A204.1 (cell line): ENCODE results near the gene GNAO1.

ENCODE experiments used
- FAIRE-seq: peaks from 2 replicates; lab custom pipeline; 2012; peaks lifted over from hg19 to GRCh38; lab: Jason Lieb, UNC

Gene GNAO1

DNA sequence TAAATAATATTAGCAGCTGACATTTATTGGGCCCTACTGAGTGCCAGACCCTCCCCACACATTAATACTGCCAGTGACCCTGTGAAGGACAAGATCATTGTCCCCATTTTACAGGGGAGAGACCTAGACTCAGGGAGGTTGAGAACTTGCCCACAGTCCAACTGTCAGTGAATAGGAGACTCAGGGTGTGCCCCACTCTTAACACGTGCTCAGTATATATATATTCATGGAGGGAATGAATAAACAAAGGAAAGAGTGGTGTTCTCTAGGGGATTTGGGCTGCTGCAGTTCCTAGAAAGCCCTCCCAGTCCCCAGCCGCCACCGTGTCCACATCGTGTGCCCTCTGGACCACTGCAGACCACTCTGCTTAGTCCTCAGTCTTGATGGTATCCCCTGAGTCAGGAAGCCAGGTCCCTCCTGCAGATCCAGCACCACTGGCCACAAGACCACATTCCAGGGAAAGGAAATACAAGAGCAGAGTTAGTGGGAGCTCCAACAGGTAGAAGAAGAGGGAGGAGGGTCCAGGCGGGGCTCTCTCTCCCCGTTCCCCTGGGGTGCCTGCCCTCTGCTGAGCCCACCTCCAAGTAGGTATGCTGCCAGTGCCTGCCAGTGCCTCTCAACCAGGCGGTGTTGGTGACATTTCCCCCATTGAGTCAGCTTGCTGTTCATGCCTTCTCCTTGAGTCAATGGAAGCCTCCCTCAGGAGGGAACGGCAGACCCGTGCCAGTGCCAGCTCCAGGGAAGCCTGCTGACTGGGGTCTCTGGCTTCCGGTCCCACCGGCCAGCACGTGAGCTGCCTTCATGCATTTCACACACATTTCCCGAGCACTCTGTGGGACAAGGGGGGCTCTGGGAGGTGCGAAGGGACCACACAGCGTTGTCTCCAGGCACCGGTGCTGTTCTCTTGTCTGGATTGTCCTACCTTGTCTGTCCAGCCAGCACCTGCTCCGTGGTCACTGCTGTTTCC, 75.6 kb downstream of the GNAO1 start:
- no peak for FAIRE-seq

DNA sequence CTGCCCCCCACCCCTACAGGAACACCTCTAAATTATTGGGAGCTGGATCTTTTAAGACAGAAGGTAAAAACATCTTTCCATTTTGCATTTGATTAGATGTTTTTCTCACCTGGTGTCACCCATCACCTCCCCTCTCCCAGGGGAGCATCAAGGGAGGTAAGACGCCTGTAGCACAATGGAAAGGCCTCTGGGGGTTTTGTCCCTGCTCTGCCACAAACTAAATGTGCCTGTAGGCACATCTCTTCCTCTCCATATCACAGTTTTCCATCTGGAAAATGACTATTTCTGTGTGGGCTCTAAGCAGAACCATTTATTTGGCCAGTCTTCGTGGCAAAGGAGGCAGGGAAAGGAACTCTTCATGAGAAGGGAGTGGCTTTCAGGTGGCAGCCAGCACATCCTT, 76.6 kb downstream of the GNAO1 start:
- FAIRE-seq: no peak

DNA sequence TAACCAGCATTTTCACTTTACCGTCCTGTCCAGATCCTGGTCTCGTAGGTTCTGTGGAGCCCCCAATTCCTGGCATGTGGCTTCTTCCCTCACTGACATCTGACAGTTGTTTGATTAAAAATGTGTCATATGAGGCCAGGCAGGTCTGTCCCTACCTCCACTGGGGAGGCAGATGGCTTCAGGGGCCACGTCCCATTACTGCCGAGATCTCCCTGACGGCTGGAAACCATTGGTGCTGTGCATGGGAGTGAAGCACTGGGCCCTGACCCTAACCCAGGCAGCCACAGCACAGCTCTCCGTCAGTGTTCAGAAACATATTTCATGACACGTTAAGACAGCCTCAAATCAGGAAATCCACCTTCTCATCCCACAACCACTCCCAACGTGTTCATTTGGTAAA, 77.5 kb downstream of the GNAO1 start:
- FAIRE-seq: no peak

DNA sequence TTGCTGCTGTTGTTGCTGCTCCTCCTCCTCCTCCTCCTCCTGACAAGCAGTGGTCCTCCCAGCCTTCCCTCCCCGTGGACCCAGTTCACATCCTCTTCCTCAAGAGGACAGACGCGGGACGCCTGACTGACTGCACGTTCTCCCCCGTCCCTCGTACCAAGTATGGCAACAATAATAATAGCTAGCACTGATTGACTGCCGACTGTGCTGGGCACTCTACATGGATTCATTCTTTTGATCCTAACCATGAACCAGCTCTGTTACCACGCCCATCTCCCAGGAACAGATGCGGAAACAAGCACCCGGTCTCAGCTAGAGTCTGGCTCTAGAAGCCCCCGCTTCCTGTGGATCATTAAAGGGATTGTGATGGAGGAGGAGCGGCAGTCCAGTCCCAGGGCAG, 78.0 kb downstream of the GNAO1 start:
- no peak for FAIRE-seq

DNA sequence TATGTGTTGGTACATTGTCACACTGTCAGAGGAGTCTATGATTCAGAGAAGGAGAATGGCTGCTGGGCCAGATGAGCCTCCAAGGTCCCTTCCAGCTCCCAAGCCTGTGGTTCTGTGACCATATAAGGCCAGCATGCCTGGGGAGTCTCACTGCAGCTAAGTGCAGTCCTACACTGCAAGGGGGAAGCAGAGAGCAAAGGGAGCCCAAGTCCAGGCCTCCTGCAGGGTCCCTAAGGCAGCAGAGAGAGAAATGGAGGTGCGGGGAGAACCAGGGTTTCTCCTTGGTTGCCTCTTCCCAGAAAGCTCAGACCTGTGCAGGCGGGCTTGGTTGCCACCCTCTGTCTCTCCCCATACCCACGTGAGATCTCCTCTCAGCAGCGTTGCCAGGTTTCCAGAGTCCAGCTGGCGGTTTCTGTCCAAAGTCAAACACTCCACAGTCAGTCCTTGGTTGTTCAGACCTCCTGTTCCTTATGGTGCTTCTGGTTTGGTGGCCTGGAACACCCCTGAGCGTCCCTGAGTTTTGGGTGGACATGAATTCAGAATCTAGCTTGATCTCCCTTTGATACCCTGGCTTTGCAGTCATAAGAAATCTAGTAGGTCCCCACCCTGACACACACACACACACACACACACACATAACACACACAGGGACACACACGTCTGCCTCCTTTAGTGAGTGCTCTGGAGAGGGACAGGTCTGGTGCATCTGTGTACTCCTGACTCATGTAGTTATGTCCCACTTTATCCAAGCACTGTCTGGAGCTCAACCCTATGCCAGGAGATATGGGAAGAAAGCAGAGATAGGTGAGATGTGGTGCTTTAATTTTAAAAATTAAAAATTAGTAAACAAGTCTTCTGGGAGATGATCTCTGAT, 78.8 kb downstream of the GNAO1 start:
- FAIRE-seq: no peak

DNA sequence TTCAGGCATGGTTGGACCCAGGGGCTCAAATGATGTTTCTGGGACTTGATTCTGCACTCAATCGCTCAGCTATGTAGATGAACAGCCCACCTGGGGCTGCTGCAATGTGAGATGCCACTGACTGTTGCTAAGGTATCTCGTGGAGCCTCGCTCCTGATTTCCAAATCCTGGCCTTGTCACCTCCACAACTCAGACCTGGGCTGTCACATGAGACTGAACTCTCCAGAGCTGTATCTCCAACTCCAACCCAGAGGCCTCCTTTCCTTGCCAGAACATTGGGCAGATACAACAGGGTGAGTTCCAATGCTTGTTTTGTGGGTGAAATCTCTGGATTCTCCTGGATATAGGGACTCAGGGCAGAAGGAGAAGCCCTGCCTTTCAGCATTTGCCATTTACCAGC, 79.5 kb downstream of the GNAO1 start:
- no peak for FAIRE-seq

DNA sequence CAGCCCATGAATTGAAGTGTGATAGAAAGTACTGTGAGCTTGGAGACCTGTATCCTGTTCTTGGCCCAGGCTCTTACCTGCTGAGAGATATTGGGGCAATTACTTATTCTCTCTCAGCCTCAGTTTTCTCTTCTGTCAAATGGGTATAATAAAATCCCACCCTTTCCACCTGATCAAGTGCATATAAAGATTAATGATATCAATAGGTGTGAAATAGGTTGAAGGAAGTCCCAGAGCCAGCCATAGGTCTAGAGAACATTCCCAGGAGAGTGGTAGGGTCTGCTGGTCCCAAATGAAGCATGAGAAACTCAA, 81.2 kb downstream of the GNAO1 start:
- FAIRE-seq: no peak

DNA sequence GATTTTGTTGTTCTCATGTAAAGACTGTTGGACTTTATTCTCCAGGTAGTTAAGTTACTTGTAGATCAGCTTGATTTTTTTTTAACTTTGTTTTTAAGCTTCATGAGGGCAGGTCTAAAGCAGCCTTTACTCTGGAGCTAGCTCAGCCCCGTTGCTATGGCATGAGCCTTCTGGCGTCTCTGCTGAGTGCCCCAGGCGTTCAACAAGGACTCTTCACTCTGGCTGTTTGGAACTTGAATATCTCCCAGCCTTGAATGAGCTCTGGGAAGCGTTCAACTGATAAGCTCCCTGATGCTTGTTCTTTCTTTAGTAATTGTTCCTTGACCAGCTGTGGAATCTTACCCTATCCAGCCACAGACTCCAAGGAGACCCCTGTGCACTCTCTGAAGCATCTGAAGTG, 82.3 kb downstream of the GNAO1 start:
- FAIRE-seq: no peak

DNA sequence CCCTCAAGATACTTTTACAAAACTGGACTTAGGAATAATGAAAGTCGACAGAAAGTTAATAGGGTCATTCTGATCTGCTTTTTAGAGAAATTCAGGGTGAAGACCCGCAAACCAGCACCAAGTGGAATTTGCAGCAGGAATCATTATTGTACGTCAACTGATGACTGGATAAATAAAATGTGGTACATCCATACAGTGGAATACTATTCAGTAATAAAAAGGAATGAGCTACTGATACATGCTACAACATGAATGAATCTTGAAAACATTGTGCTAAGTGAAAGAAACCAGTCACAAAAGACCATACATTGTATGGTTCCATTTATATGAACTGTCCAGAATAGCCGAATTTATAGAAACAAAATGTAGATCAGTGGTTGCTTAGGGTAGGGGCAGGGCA, 83.1 kb downstream of the GNAO1 start:
- no peak for FAIRE-seq

DNA sequence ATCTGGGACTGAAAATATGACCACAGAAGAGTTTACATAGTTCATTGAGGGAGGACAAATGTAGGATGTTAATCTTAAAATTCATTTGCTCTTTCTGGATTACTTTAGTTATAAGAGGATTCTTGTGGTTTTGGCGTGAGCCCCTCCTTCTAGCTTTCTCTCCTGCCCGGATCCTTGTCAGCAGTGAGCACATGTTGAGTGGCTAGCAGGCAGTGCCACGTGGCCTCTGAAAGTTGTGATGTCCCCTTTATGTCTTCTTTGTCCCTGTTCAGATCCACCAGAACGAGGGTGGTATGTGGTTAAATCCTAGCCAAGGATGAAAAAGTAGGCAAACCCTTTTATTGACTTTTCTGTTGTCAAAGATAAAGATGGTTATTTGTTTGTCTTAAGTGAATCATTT, 83.8 kb downstream of the GNAO1 start:
- FAIRE-seq: no peak

DNA sequence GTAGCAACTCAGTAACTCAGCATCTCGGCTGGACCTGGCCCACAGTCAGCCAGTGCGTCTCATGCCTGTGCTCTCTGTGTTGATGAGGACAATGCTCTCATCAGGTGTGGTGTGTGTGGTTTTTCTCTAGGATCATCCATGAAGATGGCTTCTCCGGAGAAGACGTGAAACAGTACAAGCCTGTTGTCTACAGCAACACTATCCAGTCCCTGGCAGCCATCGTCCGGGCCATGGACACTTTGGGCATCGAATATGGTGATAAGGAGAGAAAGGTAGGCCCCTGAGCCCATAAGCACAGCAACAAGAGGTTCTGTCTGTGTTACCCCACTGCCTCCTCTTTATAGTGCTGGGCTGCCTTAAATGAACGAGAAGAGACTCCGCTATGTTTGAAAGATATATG, 84.5 kb downstream of the GNAO1 start:
- no peak for FAIRE-seq

DNA sequence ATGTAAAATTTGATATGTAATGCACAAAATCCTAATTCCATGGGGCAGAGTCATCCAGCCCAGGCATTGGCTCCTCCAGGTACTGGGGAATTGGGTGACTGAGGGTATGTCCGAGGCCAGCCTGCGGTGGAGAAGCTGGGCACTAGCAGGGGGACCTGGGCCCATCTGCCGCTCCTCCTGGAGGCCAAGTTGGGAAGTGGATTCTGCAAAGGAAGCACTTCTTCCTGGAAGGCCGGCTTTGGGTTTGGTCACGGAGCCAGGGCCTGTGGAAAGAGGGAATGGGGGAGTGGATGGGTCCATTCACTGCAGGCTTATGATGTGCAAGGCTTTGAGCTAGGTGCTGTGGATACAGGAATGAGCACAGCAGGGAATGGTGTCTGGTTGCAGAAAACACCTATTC, 85.8 kb downstream of the GNAO1 start:
- FAIRE-seq: no peak

DNA sequence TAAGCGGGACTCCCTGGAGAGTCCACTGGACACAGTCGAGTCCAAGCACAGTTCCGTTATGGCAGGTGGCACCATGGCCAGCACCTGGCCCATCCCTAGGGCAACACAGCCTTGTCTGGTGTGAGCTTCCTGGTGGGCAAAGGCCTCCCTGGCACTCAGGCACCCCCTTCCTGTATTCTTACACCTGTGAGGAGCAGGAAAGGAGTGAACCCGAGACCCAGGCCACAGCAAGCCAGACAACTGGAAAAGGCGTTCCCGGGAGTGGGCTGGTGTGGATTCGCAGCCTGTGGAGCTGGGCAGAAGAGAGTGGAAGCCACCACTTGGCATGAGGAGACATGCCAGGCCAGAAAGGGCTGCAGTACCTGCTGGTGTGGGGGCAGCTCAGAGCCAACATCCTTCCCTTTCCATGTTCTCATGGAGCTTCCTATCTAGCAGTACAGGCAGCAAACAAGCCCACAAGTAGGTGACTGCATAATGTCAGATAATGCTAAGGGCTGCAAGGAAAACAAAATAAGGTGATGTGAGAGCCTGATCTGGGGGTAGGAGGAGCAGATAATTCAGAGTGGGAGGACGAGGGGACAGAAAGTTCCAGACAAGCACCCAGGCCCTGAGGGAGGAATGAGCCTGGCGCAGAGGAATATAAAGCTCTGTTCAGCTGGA, 87.0 kb downstream of the GNAO1 start:
- no peak for FAIRE-seq

DNA sequence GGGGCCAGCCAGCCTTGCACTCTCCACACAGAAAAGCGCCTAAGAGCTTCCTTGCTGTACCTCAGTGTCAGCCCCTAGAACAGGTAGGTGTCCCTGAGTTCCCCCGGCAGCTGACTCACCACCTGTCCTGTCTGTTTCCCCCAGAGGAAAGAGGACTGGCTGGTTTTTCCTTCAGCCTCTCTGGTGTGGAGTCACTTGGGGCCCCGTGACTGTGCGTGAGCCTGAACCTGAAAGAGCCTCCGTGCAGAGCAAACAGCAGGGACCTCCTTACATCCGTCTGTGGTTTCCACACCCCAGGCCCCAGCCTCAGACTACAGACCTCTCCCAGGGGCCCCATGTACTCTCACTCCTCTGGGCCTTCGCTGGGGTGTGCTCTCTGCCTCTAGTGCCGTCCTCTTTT, 87.8 kb downstream of the GNAO1 start:
- no peak for FAIRE-seq

DNA sequence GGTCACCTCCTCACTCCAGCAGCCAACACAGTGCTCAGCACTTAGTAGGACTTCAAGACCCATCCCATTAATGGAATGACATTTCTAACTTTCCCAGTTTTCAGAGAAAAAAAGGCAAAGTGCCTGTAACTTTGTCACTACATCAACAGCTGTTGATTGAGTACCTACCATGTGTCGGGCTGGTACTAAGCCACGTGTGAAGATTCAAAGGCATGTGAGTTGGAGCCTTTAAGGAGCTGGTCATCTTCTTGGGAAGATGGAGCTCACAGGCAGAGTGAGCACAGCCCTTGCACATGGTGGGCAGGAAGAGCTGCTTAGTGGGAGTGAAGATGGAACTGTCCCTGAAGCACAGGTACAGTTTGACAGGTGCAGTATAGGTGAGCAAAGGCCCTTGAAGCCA, 88.6 kb downstream of the GNAO1 start:
- FAIRE-seq: no peak

DNA sequence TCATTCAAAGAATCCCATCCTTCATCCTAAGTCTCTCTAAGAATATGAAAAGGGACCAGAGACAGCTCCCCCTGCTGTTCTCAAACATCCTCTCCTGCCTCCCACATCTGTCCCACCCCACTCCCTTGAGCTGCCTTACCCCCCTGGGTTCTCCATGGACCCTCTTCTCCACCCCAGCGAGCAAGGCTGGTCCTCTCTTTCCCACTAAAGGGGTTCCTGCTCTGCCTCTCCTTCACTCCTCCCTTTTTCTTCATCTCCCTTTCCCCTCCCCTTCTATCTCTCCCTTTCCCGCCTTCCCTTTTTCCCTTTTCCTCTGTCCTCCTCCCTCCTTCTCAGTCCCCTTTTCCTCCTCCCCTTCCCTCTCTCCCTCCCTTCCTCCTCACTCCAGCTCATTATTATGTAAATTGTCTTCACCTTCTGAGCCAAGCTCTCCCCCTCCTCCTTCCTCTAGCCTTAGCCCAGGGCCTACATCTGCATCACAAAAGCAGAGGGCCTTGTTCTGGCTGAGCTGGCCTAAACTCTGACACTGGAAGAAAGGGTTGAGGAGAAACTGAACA, 90.0 kb downstream of the GNAO1 start:
- no peak for FAIRE-seq

DNA sequence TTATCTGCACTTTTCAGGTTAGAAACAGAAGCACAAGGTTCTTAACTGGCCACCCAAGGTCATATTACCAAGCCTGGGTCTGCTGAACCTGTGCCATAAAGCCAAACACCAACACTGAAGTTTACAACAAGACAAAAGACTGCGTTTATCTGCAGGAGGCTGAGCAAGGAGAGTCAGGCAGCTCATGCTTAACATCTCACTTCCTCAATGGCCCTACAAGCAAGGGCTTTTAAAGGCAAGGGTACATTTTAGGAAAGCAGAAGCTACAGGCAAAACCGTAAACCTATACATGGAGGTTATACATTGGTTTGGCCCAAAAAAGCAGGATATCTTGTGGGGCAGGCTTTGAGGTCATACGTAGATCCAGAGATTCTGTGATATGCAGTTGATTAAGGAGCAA, 91.2 kb downstream of the GNAO1 start:
- no peak for FAIRE-seq

DNA sequence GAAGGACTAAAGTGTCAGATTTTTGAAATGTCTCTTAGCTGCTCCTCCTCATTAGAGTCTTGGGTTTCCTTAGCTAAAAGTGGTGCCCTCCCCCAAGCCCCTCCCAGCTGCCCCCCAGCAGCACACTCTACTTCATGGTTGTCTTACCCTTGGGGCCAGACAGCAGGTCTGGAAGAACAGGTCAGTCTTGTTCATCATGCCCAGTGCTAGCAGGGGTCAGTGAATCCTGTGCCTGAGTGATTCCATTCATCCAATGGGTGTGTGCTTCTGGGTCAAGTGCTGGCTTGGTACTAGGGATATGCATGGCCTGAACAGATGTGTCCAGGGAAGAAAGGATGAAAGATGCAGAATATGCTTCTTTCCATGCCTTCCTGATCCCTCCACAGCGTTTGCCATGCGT, 93.2 kb downstream of the GNAO1 start:
- FAIRE-seq: no peak

DNA sequence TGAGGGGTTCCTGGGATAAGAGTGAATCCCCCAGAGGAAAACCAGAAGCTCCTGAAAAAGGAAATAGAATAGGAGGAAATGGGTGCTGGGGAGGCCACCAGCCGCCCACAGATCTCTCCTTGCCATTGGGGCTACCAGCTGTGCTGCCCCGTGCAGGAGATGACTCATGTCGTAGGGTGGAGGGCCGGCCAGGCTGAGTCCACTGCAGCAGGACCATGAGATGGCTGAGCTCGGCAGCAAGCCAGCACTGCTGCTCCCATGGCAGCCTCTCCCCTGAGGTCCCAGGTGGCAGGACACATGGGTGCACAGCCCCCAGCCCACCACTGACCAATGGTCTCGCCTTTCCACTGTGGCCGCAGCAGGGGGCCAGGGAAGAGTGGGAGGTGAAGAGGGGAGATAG, 95.5 kb downstream of the GNAO1 start:
- no peak for FAIRE-seq

DNA sequence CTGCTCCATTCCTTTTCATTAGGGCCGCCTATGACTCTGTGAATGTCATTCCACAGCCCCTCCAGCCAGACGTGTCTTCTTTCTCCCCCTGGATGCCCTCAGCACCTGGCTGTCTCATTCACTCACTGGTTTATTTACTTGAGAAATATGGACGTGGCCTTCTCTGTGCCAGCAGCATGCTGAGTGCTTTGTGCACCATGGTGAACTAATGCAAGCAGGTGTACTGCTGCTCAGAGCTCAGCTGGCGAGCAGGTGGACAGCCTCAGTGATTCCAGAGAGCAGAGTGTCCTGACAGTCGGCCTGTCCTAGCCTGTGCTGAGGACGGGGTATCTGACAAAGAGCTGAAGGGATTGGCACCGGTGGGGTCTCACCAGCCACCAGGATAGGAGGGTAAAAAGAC, 96.7 kb downstream of the GNAO1 start:
- FAIRE-seq: no peak

DNA sequence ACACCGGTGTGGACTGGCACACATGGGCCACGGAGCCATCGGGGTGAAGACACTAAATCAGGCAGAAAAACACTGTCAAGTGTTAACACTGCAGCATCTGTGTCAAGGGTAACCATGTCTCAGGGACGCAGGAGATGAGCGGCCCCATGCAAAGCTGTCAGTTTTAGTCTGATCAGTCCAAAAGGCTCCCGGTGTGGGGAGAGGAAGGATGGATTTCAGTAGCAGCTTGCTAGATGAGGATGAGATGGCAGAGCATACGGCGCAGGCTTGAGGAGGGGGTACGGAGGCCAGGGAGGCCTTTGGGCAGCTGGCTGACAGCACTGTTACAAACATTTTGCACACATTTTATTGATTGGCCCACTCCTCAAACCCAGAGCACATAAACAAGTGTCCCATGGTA, 98.1 kb downstream of the GNAO1 start:
- FAIRE-seq: no peak

DNA sequence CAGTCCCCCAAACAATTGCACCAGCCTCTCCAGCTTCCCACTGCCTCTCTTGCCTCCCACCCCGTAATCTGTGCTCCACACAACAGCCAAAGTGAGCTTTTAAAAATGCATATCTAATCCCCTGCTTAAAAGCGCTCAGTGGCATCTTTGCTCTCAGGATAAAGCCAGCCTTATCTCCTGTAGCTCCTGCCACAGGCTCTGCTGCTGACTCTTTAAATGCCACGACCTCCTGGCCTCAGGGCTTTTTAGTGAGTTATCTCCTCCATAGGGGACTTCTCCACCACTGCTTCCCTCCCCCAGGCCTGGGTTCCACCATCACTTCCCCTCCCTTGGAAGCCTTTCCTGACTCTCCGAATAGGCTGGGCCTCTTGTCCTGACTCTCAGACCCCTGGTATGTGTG, 98.6 kb downstream of the GNAO1 start:
- no peak for FAIRE-seq

DNA sequence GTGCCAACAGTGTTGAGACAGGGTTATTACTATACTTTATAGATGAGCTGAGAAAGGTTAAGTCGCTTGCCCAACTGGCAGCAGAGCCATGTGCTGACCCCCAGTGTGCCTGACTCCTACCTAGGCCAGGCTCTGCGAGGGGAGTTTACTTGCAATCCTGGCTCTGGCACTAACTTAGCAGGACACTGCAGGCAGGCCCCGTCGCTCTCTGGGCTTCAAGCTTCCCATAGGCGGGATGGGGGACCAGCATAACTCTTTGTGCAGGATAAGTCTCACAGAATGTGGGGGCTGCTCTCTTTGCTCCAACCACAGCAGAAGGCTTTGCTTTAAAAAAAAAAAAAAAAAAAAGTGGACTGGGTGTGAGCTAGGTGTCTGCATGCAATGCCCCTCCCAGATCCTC, 102.7 kb downstream of the GNAO1 start:
- no peak for FAIRE-seq
